Ovary (tissue), 3 donors: ENCODE measurements around the gene RBM4B.

Experiments used
- CTCF ChIP-seq, 3 donors: fragments of 450-650 bp in 2 of 3; fragments of 200-600 bp in 1 of 3; IDR thresholded peaks; one replicate each; pipeline versions ENCODE4 v1.5.1 to v1.8.0; 2016 to 2022; ENCODE audit warnings: antibody characterized with exemption in 3 of 3, mild to moderate bottlenecking in 1 of 3
- POLR2A ChIP-seq: fragments of 450-650 bp; IDR thresholded peaks from one replicate; pipeline ENCODE4 v1.6.1; 2017; ENCODE audit warnings: antibody characterized with exemption, mild to moderate bottlenecking, moderate library complexity
- donor health status: DM: no; HTN: no; CAD: no.

GRCh38 chr11:66689661-66690590, 12.2 kb upstream of the RBM4B start:
- TF ChIP-seq CTCF (IDR thresholded peaks at IDR 0.05) (no peak), POLR2A (no peak)
